Esophagus muscularis mucosa (tissue), 4 donors: ENCODE data around the gene TNRC6C. TPM values are rescaled to one million over a fixed set of nuclear protein-coding genes. Genes with fewer than 3 reads are reported as not detected.
A peak's percentile ranks its signal among the peaks of the same experiment; 100 is the strongest.

Source experiments
- DNase-seq: peaks from one replicate; pipeline ENCODE4 v3.0.0-alpha.2; 2017; ENCODE audit errors: extremely low spot score
- H3K27ac ChIP-seq, 4 donors: fragments of 200-600 bp; sonication (generic); replicated peaks in 1 of 4; 1 replicate in 3 of 4; 2 replicates in 1 of 4; pipeline ENCODE4 v1.5.1; 2016 to 2019; ENCODE audit warnings: mild to moderate bottlenecking in 1 of 4
- H3K27me3 ChIP-seq, 4 donors: fragments of 200-600 bp; sonication (generic); one replicate each; pipeline versions ENCODE4 v1.5.1 to v1.6.0; 2016 to 2019
- H3K36me3 ChIP-seq, 4 donors: fragments of 200-600 bp; sonication (generic); one replicate each; pipeline ENCODE4 v1.5.1; 2016 to 2019
- H3K4me1 ChIP-seq, 4 donors: fragments of 200-600 bp; sonication (generic); one replicate each; pipeline ENCODE4 v1.5.1; 2016 to 2019
- H3K4me3 ChIP-seq, 4 donors: fragments of 200-600 bp; sonication (generic); 1 replicate in 2 of 4; 2 replicates in 2 of 4; pipeline ENCODE4 v1.5.1; 2016 to 2019; ENCODE audit warnings: mild to moderate bottlenecking in 4 of 4, moderate library complexity in 1 of 4
- H3K9me3 ChIP-seq, 4 donors: fragments of 200-600 bp; sonication (generic); 1 replicate in 3 of 4; 2 replicates in 1 of 4; pipeline ENCODE4 v1.5.1; 2016 to 2019
- CTCF ChIP-seq, 3 experiments: fragments of 200-600 bp in 2 of 3; fragments of 450-650 bp in 1 of 3; sonication (generic) in 2 of 3; IDR thresholded peaks; one replicate each; pipeline ENCODE4 v1.5.1; 2017 to 2019; ENCODE audit warnings: antibody characterized with exemption in 3 of 3, mild to moderate bottlenecking in 2 of 3, moderate library complexity in 1 of 3
- EP300 ChIP-seq: sonication (generic); formaldehyde crosslinking; IDR thresholded peaks from one replicate; pipeline ENCODE4 v1.6.1; 2017; ENCODE audit warnings: antibody characterized with exemption
- POLR2A ChIP-seq: fragments of 450-650 bp; IDR thresholded peaks from one replicate; pipeline ENCODE4 v1.6.1; 2017; ENCODE audit warnings: antibody characterized with exemption, moderate library complexity, mild to moderate bottlenecking, low read depth
- POLR2AphosphoS5 ChIP-seq, 2 donors: sonication (generic); formaldehyde crosslinking; IDR thresholded peaks; one replicate each; pipeline ENCODE4 v1.6.1; 2017; ENCODE audit warnings: antibody characterized with exemption in 2 of 2
- WGBS: methylation state at CpG from one replicate; pipeline ENCODE4 v1.1.5; 2018; 5-methylcytosine and 5-hydroxymethylcytosine counted together
- intact Hi-C: fragments of 100-400 bp; cut with DNase I; formaldehyde crosslinking; loops from one replicate; pipeline ENCODE4 v1.15.1; 2023
- total RNA-seq, 4 donors: library from RNA; depleted of rRNA; stranded (reverse); fragments of >200 nt; gene quantifications; one replicate each; pipeline versions ENCODE4 v1.1.0 to v1.2.1, GENCODE V29; 2016

TNRC6C gene
- total RNA-seq, 4 donors from 2014 or later, result 21.4 to 31.6 (median 29.0) TPM

GRCh38 chr17:78086740-78087139 lies 128.2 kb downstream of the TNRC6C start:
- Histone ChIP-seq H3K4me3 (no peak overlapping the region), H3K27me3 (no peaks in the 10 kb centered on the region), H3K36me3 (peaks cover 41 to 97% (median 73%) of the 10 kb centered on the region in 4 donors), H3K4me1 (peaks cover 0 to 28% (median 15%) of the 10 kb centered on the region in 4 donors), H3K9me3 (no peaks in the 10 kb centered on the region), H3K27ac (no peak overlapping the region)
- TF ChIP-seq POLR2A, result no peak
- no peak for TF ChIP-seq CTCF (IDR thresholded peaks at IDR 0.05)
- TF ChIP-seq EP300, result no peak
- no peak for TF ChIP-seq POLR2AphosphoS5 (IDR thresholded peaks at IDR 0.05)
- 97% methylated on average over 13 of the region's 13 CpGs for WGBS
- intact Hi-C loops, result loop anchor here (5.0 kb wide), 1 partner anchor 69 kb away; no protein-coding TSS in a partner anchor
- DNase-seq, result no peak

- Histone ChIP-seq H3K4me3 (no peak overlapping the region), H3K4me1 (peaks cover 0 to 17% (median 8%) of the 10 kb centered on the region in 4 donors), H3K36me3 (peaks cover 48 to 97% (median 82%) of the 10 kb centered on the region in 4 donors), H3K27me3 (no peaks in the 10 kb centered on the region), H3K9me3 (no peaks in the 10 kb centered on the region), H3K27ac (no peak overlapping the region)
- WGBS, result 33% methylated on average over 1 of the region's 1 CpG
- no peak for DNase-seq
- TF ChIP-seq POLR2A, result no peak
- TF ChIP-seq EP300, result no peak
- no peak for TF ChIP-seq CTCF (IDR thresholded peaks at IDR 0.05)
- no peak for TF ChIP-seq POLR2AphosphoS5 (IDR thresholded peaks at IDR 0.05)
- intact Hi-C loops, result loop anchor here (5.0 kb wide), 1 partner anchor 71 kb away; no protein-coding TSS in a partner anchor
These were observed 130.0 kb downstream of the TNRC6C start for GRCh38 chr17:78088529-78088928.

- Histone ChIP-seq H3K9me3 (no peaks in the 10 kb centered on the region), H3K27ac (peak overlapping the region; percentile 14 to 41 (median 40)), H3K36me3 (peaks cover 54 to 97% (median 87%) of the 10 kb centered on the region in 4 donors), H3K4me1 (peaks cover 0 to 17% (median 8%) of the 10 kb centered on the region in 4 donors), H3K27me3 (no peaks in the 10 kb centered on the region), H3K4me3 (no peak overlapping the region)
- TF ChIP-seq EP300, result no peak
- no peak for TF ChIP-seq POLR2AphosphoS5 (IDR thresholded peaks at IDR 0.05)
- TF ChIP-seq CTCF (IDR thresholded peaks at IDR 0.05), result no peak
- TF ChIP-seq POLR2A, result no peak
- 72% methylated on average over 7 of the region's 7 CpGs for WGBS
- no peak for DNase-seq
- intact Hi-C loops, result loop anchor here (5.0 kb wide), 1 partner anchor 72 kb away; no protein-coding TSS in a partner anchor
These were observed 131.2 kb downstream of the TNRC6C start for GRCh38 chr17:78089576-78090281.

DNA sequence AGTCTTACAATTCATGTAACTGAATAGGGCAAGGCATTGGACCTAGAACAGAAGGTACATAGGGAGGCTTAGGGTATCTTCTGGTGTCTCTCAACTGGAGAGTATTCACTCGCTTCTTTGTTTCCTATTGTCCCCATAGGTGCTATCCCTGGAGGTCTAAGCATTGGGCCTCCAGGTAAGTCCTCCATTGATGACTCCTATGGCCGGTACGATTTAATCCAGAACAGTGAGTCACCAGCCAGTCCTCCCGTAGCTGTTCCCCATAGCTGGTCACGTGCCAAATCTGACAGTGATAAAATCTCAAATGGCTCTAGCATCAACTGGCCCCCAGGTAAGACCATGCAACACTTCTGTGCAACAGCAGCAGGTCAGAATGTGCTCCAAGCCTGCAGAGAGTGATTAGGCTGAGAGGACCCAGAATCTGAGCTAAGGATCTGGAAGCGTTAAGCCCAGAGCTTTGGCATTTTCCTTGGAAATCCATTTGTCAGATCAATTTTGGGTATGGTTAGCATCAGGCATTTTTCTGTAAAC lies 134.4 kb downstream of the TNRC6C start:
- DNase-seq, result no peak
- peaks cover 0 to 17% (median 8%) of the 10 kb centered on the region in 4 donors for H3K4me1 ChIP-seq
- TF ChIP-seq POLR2AphosphoS5 (IDR thresholded peaks at IDR 0.05), result no peak
- TF ChIP-seq CTCF (IDR thresholded peaks at IDR 0.05), result no peak
- TF ChIP-seq POLR2A, result no peak
- intact Hi-C loops, result no loop called here
- H3K27ac ChIP-seq, result no peak overlapping the region
- H3K9me3 ChIP-seq, result no peaks in the 10 kb centered on the region
- H3K4me3 ChIP-seq, result no peak overlapping the region
- WGBS, result 81% methylated on average over 6 of the region's 6 CpGs
- peaks cover 66 to 99% (median 93%) of the 10 kb centered on the region in 4 donors for H3K36me3 ChIP-seq
- no peaks in the 10 kb centered on the region for H3K27me3 ChIP-seq
